Fibroblast of lung (primary cell): ENCODE results near the gene PCDH1. TPM values are rescaled to one million over a fixed set of nuclear protein-coding genes. Genes with fewer than 3 reads are reported as not detected.

ENCODE experiments used
- DNase-seq, 2 donors: peaks; one replicate each; pipeline versions ENCODE4 v3.0.0 to v3.0.0-alpha.2; 2010; ENCODE audit warnings: low read depth in 2 of 2
- H2AFZ ChIP-seq: 2 replicates; pipeline ENCODE4 v1.5.1; 2012; ENCODE audit warnings: low read length, control low read depth, inconsistent platforms
- H3K27ac ChIP-seq: 2 replicates; pipeline ENCODE4 v1.5.1; 2011; ENCODE audit warnings: low read length, control low read depth; ENCODE audit not compliant: insufficient read depth
- H3K27me3 ChIP-seq: 2 replicates; pipeline ENCODE4 v1.5.1; 2011; ENCODE audit warnings: mild to moderate bottlenecking, low read length; ENCODE audit not compliant: control insufficient read depth, insufficient read depth
- H3K36me3 ChIP-seq: 2 replicates; pipeline ENCODE4 v1.5.1; 2011; ENCODE audit warnings: low read length; ENCODE audit not compliant: control insufficient read depth, insufficient read depth
- H3K4me1 ChIP-seq: 2 replicates; pipeline ENCODE4 v1.5.1; 2011; ENCODE audit warnings: low read length; ENCODE audit not compliant: control insufficient read depth, insufficient read depth; ENCODE audit errors: extremely low read depth
- H3K4me2 ChIP-seq: 2 replicates; pipeline ENCODE4 v1.5.1; 2011; ENCODE audit warnings: low read length, control low read depth; ENCODE audit not compliant: insufficient read depth; ENCODE audit errors: extremely low read depth
- H3K4me3 ChIP-seq, 4 experiments: fragments of 200-600 bp in 1 of 4; sonication (generic) in 1 of 4; replicated peaks in 1 of 4; 2 replicates each; pipeline ENCODE4 v1.5.1; 2011 to 2016; ENCODE audit warnings: low read length in 4 of 4, low read depth in 3 of 4, mild to moderate bottlenecking in 3 of 4, control low read depth in 2 of 4, inconsistent platforms in 1 of 4, mixed read lengths in 1 of 4; ENCODE audit not compliant: insufficient read depth in 1 of 4; ENCODE audit errors: control extremely low read depth in 1 of 4
- H3K79me2 ChIP-seq: 2 replicates; pipeline ENCODE4 v1.5.1; 2012; ENCODE audit warnings: mild to moderate bottlenecking, low read length, inconsistent platforms; ENCODE audit not compliant: control insufficient read depth, insufficient read depth
- H3K9ac ChIP-seq: 2 replicates; pipeline ENCODE4 v1.5.1; 2011; ENCODE audit warnings: mild to moderate bottlenecking, low read length, control low read depth; ENCODE audit not compliant: insufficient read depth
- H3K9me3 ChIP-seq: 2 replicates; pipeline ENCODE4 v1.5.1; 2012; ENCODE audit warnings: low read depth, low read length; ENCODE audit not compliant: control insufficient read depth, insufficient read depth
- H4K20me1 ChIP-seq: 2 replicates; pipeline ENCODE4 v1.5.1; 2011; ENCODE audit warnings: low read length; ENCODE audit not compliant: control insufficient read depth, insufficient read depth; ENCODE audit errors: extremely low read depth
- EZH2 ChIP-seq: IDR thresholded peaks from 2 replicates; pipeline ENCODE4 v1.5.1; 2012; ENCODE audit warnings: low read length, control low read depth, mild to moderate bottlenecking; ENCODE audit errors: missing control alignments
- polyA plus RNA-seq, 2 donors: library from polyadenylated mRNA; depleted of rRNA in 1 of 2; stranded (reverse) in 1 of 2; unstranded in 1 of 2; fragments of >200 nt; gene quantifications; 2 replicates each; pipeline ENCODE4 v1.2.1, GENCODE V29; 2011 to 2012; ENCODE audit warnings: missing spikeins in 1 of 2
- total RNA-seq: library from RNA; depleted of rRNA; stranded (reverse); fragments of >200 nt; gene quantifications from 2 replicates; pipeline ENCODE4 v1.2.1, GENCODE V29; 2014
- TF ChIP-seq, protein P1 (sequence below), 2 donors: IDR thresholded peaks in 1 of 2; conservative IDR thresholded peaks in 1 of 2; 1 replicate in 1 of 2; 2 replicates in 1 of 2; pipeline ENCODE4 v1.5.1; 2011 to 2012; ENCODE audit warnings: low read length in 2 of 2, control low read depth in 1 of 2, inconsistent platforms in 1 of 2, low read depth in 1 of 2, mild to moderate bottlenecking in 1 of 2

The PCDH1 gene
- total and polyA plus RNA-seq, 2 donors (not counting 1 experiment from before 2014, with no cell fraction given), result 0.66 to 1.6 TPM

DNA sequence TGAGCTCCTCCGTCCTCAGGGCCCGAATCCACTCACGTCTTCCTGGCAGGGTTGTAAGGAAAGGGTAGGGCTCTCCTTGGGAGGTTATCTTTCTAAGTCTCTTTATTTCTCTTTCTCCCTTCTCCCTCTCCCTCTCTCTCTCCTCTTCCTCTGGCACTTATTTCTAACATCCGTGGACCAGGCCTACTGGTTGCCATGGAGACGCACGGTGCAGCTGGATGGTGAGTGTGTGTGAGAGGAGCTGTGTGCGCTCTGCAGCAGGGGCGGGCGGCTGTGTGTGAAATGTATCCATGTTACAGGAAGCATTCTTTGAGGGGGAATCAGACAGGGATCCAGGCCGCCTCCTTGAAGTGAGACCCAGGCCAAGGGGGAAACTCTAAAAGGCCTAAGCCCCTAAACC is 32.2 kb downstream of the PCDH1 start:
- Histone ChIP-seq H3K27ac (no peak overlapping the region), H3K4me3 (no peak overlapping the region)

DNA sequence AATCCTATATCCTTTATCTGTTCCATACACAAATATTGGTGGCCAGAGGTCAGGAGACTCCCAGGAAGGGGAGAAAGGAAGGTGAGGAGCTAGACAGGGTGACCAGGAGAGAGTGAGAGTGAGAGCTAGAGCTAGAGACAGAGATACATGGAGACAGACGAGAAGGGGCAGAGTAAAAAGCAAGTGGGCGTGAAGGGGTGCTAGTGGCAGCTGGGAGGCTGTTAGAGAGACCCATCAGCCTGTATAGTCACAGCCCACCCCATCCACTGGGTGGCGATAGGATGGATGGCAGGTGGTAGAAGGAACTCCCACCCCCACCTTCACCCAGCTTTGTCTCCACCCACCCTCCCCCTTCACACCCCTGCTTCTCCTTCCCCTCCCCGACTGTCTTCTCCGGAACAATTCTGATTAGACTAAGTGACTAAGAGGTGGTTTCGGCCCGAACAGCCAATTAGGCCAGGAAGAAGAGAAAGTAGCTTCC is 32.8 kb downstream of the PCDH1 start:
- no peak overlapping the region for H3K9ac ChIP-seq
- no peak overlapping the region for H2AFZ ChIP-seq
- no peak overlapping the region for H3K4me2 ChIP-seq
- H3K4me1 ChIP-seq, result peaks cover 3% of the 10 kb centered on the region
- no peak overlapping the region for H3K4me3 ChIP-seq
- no peaks in the 10 kb centered on the region for H4K20me1 ChIP-seq
- H3K27me3 ChIP-seq, result no peaks in the 10 kb centered on the region
- no peaks in the 10 kb centered on the region for H3K36me3 ChIP-seq
- H3K9me3 ChIP-seq, result no peaks in the 10 kb centered on the region
- DNase-seq, result no peak
- no peaks in the 10 kb centered on the region for H3K79me2 ChIP-seq
- no peak for TF ChIP-seq EZH2
- TF ChIP-seq, protein P1, sequence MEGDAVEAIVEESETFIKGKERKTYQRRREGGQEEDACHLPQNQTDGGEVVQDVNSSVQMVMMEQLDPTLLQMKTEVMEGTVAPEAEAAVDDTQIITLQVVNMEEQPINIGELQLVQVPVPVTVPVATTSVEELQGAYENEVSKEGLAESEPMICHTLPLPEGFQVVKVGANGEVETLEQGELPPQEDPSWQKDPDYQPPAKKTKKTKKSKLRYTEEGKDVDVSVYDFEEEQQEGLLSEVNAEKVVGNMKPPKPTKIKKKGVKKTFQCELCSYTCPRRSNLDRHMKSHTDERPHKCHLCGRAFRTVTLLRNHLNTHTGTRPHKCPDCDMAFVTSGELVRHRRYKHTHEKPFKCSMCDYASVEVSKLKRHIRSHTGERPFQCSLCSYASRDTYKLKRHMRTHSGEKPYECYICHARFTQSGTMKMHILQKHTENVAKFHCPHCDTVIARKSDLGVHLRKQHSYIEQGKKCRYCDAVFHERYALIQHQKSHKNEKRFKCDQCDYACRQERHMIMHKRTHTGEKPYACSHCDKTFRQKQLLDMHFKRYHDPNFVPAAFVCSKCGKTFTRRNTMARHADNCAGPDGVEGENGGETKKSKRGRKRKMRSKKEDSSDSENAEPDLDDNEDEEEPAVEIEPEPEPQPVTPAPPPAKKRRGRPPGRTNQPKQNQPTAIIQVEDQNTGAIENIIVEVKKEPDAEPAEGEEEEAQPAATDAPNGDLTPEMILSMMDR (conservative IDR thresholded peaks at IDR 0.05 in 1 of 2, IDR thresholded peaks at IDR 0.05 in 1 of 2; ENCODE audit: low read depth in 1 of 2, low read length in 2 of 2), result no peak
- H3K27ac ChIP-seq, result no peak overlapping the region

More for the DNA sequence above, 32.2 kb downstream of the PCDH1 start:
- Histone ChIP-seq H4K20me1 (no peaks in the 10 kb centered on the region), H3K9me3 (no peaks in the 10 kb centered on the region), H3K4me2 (no peak overlapping the region), H3K79me2 (no peaks in the 10 kb centered on the region), H3K4me1 (peaks cover 3% of the 10 kb centered on the region), H2AFZ (no peak overlapping the region), H3K9ac (no peak overlapping the region), H3K36me3 (no peaks in the 10 kb centered on the region), H3K27me3 (no peaks in the 10 kb centered on the region)
- TF ChIP-seq, protein P1 (conservative IDR thresholded peaks at IDR 0.05 in 1 of 2, IDR thresholded peaks at IDR 0.05 in 1 of 2; ENCODE audit: low read depth in 1 of 2, low read length in 2 of 2), result no peak
- peak; percentile 61 to 68 for DNase-seq

DNA sequence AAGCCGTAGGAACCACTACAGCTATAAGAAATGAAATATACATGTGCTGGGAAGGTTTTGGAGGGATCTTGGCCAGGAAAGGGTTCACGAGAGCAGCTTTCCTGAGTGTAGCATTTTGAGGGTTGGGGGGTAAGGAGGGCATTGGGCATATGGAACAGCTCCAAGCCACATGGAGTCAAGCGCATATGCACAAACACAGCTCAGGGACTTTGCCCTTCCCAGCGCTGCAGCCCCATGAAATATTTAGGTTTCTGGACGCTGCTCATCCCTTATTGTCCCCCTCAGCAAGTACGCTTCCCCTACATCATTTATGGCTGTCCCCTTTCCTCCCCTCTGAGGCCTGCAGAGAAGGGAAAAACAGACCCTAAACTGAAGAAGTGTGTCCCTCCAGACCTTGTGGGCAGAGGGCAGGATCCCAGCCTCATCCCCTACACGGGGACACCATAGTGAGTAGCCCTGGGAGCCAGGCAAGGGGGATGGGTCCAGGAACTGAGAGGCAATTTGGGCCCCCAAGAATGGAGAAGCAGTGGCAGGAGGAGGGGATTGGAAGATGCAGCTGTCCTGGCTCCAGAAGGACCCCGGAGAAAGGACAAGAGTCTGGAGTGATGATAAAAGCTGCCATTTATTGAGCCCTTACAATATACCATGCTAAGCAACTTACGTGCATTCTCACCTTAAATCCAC is 33.7 kb downstream of the PCDH1 start:
- no peak for DNase-seq
- TF ChIP-seq EZH2, result no peak
- TF ChIP-seq, protein P1 (conservative IDR thresholded peaks at IDR 0.05 in 1 of 2, IDR thresholded peaks at IDR 0.05 in 1 of 2; ENCODE audit: low read depth in 1 of 2, low read length in 2 of 2), result no peak
- Histone ChIP-seq H3K4me2 (no peak overlapping the region), H3K27ac (no peak overlapping the region), H3K4me3 (no peak overlapping the region), H3K79me2 (no peaks in the 10 kb centered on the region), H3K4me1 (peaks cover 3% of the 10 kb centered on the region), H3K9me3 (no peaks in the 10 kb centered on the region), H4K20me1 (no peaks in the 10 kb centered on the region), H3K27me3 (no peaks in the 10 kb centered on the region), H3K9ac (no peak overlapping the region), H3K36me3 (no peaks in the 10 kb centered on the region), H2AFZ (no peak overlapping the region)
